NCI-H748 (cell line): ENCODE results near the gene LRG1.

Experiments
- DNase-seq: peaks from one replicate; lab custom pipeline; 2025; ENCODE audit not compliant: unreplicated experiment; lab: John Stamatoyannopoulos, UW

Gene LRG1

GRCh38 chr19:4539693-4540581, at the start of gene LRG1:
LRG1 (minus strand) TSS chr19:4540036; CDS start chr19:4540013, 23 bp downstream.
- no peak for DNase-seq

- DNase-seq = no peak
Measured at GRCh38 chr19:4588291-4588761, 48.5 kb upstream of the LRG1 start.

DNA sequence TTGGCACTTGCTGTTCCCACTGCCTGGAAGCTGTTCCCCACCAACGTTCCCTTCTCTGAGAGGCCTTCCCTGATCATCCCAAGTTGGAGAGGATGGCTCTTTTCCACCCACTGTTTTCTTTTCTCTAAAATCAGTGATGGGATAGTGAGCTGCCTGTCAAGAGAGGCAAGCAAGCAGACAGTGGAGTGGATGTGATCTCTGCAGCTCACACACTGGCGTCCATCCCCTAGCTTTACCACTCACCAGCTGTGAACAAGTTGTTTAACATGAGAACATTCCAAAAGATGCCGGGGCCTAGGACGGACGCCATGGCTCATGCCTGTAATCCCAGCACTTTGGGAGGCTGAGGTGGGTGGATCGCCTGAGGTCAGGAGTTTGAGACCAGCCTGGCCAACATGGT, 47.7 kb upstream of the LRG1 start:
- DNase-seq = no peak

GRCh38 chr19:4586691-4587090, 46.9 kb upstream of the LRG1 start:
- no peak for DNase-seq

DNA sequence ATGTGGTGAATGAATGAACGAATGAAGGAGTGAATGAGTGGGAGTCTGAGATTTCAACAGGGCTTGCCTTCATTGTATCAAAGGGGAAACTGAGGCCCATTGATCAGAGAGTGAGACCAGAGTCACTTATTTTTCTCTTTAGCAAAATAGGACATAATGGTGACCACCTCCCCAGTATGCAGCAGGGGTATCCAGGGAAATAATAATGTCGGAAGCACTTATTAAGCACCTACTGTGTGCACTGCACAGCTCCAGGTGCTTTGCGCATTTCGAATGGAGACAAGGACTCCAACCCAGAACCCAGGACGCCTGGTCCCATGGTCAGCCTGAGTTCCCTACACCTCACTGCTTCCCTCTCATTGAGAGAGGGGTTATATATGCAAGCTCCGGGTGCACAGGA, 46.4 kb upstream of the LRG1 start:
- DNase-seq = no peak

- no peak for DNase-seq
Measured at GRCh38 chr19:4585556-4585955, 45.7 kb upstream of the LRG1 start.

- DNase-seq = peak; percentile 56
Measured at GRCh38 chr19:4584670-4585460, 45.0 kb upstream of the LRG1 start.

GRCh38 chr19:4583961-4584669, 44.3 kb upstream of the LRG1 start:
- DNase-seq = no peak

DNA sequence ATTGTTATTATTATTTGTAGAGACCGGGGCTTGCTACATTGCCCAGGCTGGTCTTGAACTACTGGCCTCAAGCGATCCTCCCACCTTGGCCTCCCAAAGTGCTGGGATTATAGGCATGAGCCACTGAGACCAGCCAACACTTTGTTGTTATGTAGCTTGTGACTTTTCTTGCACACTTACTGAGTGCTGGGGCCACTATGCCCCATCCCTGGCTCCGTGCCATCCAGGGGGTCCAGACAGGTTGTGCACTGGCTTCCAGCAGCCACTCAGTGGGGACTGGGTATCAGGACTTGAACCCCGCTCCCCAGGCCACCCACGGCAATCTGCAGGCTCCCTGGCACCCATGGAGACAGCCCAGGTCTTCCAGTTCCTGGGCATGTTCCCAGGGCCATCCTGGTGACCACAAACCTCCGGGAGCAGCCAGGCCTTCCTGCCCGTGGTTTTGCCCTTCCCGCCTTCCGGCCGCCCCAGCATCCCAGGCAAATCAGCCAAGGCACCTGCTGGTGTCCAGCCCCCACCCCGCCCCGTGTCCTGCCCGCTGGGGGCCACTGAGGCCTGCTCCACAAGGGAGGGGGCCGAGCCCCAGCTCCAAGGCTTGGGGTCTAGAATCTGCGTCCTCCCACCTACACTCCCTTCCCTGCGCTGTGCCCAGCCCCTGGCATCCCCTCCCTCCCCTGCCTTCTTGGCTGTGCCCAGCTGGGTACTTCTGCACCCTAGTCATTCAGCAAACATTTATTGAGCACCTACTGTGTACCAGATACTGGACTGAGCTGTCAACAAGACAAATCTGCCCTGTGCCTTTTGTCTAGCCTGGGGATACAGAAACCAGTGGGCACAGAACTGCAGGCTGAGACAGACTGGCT, 43.4 kb upstream of the LRG1 start:
- DNase-seq = no peak

- no peak for DNase-seq
Measured at GRCh38 chr19:4581666-4582553, 42.1 kb upstream of the LRG1 start.

- DNase-seq = peak; percentile 32
Measured at GRCh38 chr19:4580961-4581665, 41.3 kb upstream of the LRG1 start.

GRCh38 chr19:4580021-4580901, 40.4 kb upstream of the LRG1 start:
- no peak for DNase-seq

DNA sequence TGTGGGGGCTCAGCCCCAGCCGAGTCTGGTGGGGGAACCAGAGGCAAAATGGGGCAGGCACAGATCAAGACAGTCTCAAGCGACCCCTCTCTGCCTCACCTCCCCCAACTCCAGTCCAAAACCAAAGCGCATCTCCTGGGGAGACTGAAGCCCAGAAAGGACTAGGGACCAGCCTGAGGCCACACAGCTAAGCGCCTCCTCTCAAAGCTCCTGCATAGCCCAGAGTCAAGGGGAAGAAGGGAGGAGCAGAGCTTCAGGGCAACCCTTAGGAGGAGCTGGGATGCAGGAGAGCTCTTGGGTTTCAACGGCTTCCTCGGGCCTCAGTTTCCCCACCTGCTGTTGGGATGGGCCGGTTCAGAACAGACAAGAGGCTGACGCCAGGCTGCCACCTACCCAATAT, 39.6 kb upstream of the LRG1 start:
- no peak for DNase-seq

GRCh38 chr19:4578552-4579248, 38.9 kb upstream of the LRG1 start:
- DNase-seq = no peak

GRCh38 chr19:4577020-4577782, 37.4 kb upstream of the LRG1 start:
- no peak for DNase-seq
